ENCODE measurements around the gene NMT1. TPM values are rescaled to one million over a fixed set of nuclear protein-coding genes. Genes with fewer than 3 reads are reported as not detected.

The NMT1 gene
- total RNA-seq, 3 donors from 2014 or later (not counting 1 experiment from before 2014, with no cell fraction given), result 56.6 to 94.7 (median 77.6) TPM

- DNase-seq (no peak), ATAC-seq (no peak)
- no peaks in the 10 kb centered on the region for H3K9me3 ChIP-seq (ENCODE audit: control insufficient read depth, insufficient read depth, low read length)
- Mint-ChIP-seq H3K4me3 (no peak overlapping the region), H3K9me3 (no peaks in the 10 kb centered on the region), H3K27ac (no peak overlapping the region), H3K36me3 (no peaks in the 10 kb centered on the region), H3K4me1 (no peaks in the 10 kb centered on the region), H3K27me3 (ENCODE audit: low read depth in 2 of 2) (peaks cover 0 to 3% of the 10 kb centered on the region in 2 donors)
- no peaks in the 10 kb centered on the region for H3K27me3 ChIP-seq (ENCODE audit: control insufficient read depth, insufficient read depth, low read length)
- no peak overlapping the region for H3K4me3 ChIP-seq (ENCODE audit: low read length)
- TF ChIP-seq CTCF (IDR thresholded peaks at IDR 0.05), result no peak
- no peak overlapping the region for H3K27ac ChIP-seq (ENCODE audit: low read length)
- WGBS (ENCODE audit: insufficient coverage), result 98% methylated on average over 6 of the region's 8 CpGs
- intact Hi-C loops (cut with micrococcal nuclease), result no loop called here
- peaks cover 8% of the 10 kb centered on the region for H3K4me1 ChIP-seq (ENCODE audit: control insufficient read depth, insufficient read depth, low read length)
- H3K36me3 ChIP-seq (ENCODE audit: control insufficient read depth, insufficient read depth, low read length), result no peaks in the 10 kb centered on the region
These were observed 64.4 kb downstream of the NMT1 start for GRCh38 chr17:45125509-45125908.

- H3K27me3 ChIP-seq (ENCODE audit: control insufficient read depth, insufficient read depth, low read length), result no peaks in the 10 kb centered on the region
- ATAC-seq (no peak), DNase-seq (no peak)
- TF ChIP-seq CTCF (IDR thresholded peaks at IDR 0.05), result no peak
- Mint-ChIP-seq H3K4me3 (no peak overlapping the region), H3K4me1 (peaks cover 0 to 3% of the 10 kb centered on the region in 2 donors), H3K27me3 (ENCODE audit: low read depth in 2 of 2) (peaks cover 0 to 3% of the 10 kb centered on the region in 2 donors), H3K36me3 (no peaks in the 10 kb centered on the region), H3K9me3 (no peaks in the 10 kb centered on the region), H3K27ac (no peak overlapping the region)
- H3K4me1 ChIP-seq (ENCODE audit: control insufficient read depth, insufficient read depth, low read length), result peaks cover 15% of the 10 kb centered on the region
- H3K36me3 ChIP-seq (ENCODE audit: control insufficient read depth, insufficient read depth, low read length), result no peaks in the 10 kb centered on the region
- H3K9me3 ChIP-seq (ENCODE audit: control insufficient read depth, insufficient read depth, low read length), result no peaks in the 10 kb centered on the region
- H3K4me3 ChIP-seq (ENCODE audit: low read length), result no peak overlapping the region
- H3K27ac ChIP-seq (ENCODE audit: low read length), result no peak overlapping the region
- 96% methylated on average over 8 of the region's 8 CpGs for WGBS (ENCODE audit: insufficient coverage)
- intact Hi-C loops (cut with micrococcal nuclease), result no loop called here
These were observed 66.1 kb downstream of the NMT1 start for GRCh38 chr17:45127207-45127547.

- Mint-ChIP-seq H3K9me3 (no peaks in the 10 kb centered on the region), H3K4me3 (no peak overlapping the region), H3K36me3 (no peaks in the 10 kb centered on the region), H3K27me3 (ENCODE audit: low read depth in 2 of 2) (peaks cover 0 to 3% of the 10 kb centered on the region in 2 donors), H3K27ac (peak overlapping the region in 1 of 2 donors; percentile 15), H3K4me1 (peaks cover 0 to 3% of the 10 kb centered on the region in 2 donors)
- TF ChIP-seq CTCF (IDR thresholded peaks at IDR 0.05), result no peak
- intact Hi-C loops (cut with micrococcal nuclease), result no loop called here
- no peaks in the 10 kb centered on the region for H3K9me3 ChIP-seq (ENCODE audit: control insufficient read depth, insufficient read depth, low read length)
- H3K4me1 ChIP-seq (ENCODE audit: control insufficient read depth, insufficient read depth, low read length), result peaks cover 15% of the 10 kb centered on the region
- H3K36me3 ChIP-seq (ENCODE audit: control insufficient read depth, insufficient read depth, low read length), result no peaks in the 10 kb centered on the region
- no peak for DNase-seq
- WGBS (ENCODE audit: insufficient coverage), result 87% methylated on average over 20 of the region's 20 CpGs
- ATAC-seq, result no peak
- no peak overlapping the region for H3K4me3 ChIP-seq (ENCODE audit: low read length)
- H3K27ac ChIP-seq (ENCODE audit: low read length), result no peak overlapping the region
- no peaks in the 10 kb centered on the region for H3K27me3 ChIP-seq (ENCODE audit: control insufficient read depth, insufficient read depth, low read length)
These were observed 66.6 kb downstream of the NMT1 start for GRCh38 chr17:45127548-45128300.

GRCh38 chr17:45128331-45128730, 67.2 kb downstream of the NMT1 start:
- no peak overlapping the region for H3K27ac Mint-ChIP-seq

More at GRCh38 chr17:45128331-45128730, 67.2 kb downstream of the NMT1 start:
- Mint-ChIP-seq H3K4me3 (no peak overlapping the region), H3K4me1 (peaks cover 0 to 3% of the 10 kb centered on the region in 2 donors), H3K9me3 (no peaks in the 10 kb centered on the region), H3K27me3 (ENCODE audit: low read depth in 2 of 2) (peaks cover 0 to 3% of the 10 kb centered on the region in 2 donors), H3K36me3 (no peaks in the 10 kb centered on the region)
- H3K4me1 ChIP-seq (ENCODE audit: control insufficient read depth, insufficient read depth, low read length), result peaks cover 21% of the 10 kb centered on the region
- no peaks in the 10 kb centered on the region for H3K36me3 ChIP-seq (ENCODE audit: control insufficient read depth, insufficient read depth, low read length)
- ATAC-seq (no peak), DNase-seq (no peak)
- H3K27ac ChIP-seq (ENCODE audit: low read length), result no peak overlapping the region
- intact Hi-C loops (cut with micrococcal nuclease), result no loop called here
- H3K27me3 ChIP-seq (ENCODE audit: control insufficient read depth, insufficient read depth, low read length), result no peaks in the 10 kb centered on the region
- no peak for TF ChIP-seq CTCF (IDR thresholded peaks at IDR 0.05)
- no peak overlapping the region for H3K4me3 ChIP-seq (ENCODE audit: low read length)
- H3K9me3 ChIP-seq (ENCODE audit: control insufficient read depth, insufficient read depth, low read length), result no peaks in the 10 kb centered on the region
- WGBS (ENCODE audit: insufficient coverage), result 83% methylated on average over 5 of the region's 5 CpGs

Data from natural killer cell (primary cell).